SK-N-MC (cell line): ENCODE measurements around the gene SLC22A17.

ENCODE experiments used
- EZH2 ChIP-seq: fragments of 200-600 bp; sonication (generic); IDR thresholded peaks from one replicate; pipeline ENCODE4 v1.6.1; 2017; ENCODE audit warnings: antibody characterized with exemption
- POLR2AphosphoS5 ChIP-seq: IDR thresholded peaks from 2 replicates; pipeline ENCODE4 v1.6.1; 2012; ENCODE audit warnings: mild to moderate bottlenecking, low read depth, low read length, borderline replicate concordance

DNA sequence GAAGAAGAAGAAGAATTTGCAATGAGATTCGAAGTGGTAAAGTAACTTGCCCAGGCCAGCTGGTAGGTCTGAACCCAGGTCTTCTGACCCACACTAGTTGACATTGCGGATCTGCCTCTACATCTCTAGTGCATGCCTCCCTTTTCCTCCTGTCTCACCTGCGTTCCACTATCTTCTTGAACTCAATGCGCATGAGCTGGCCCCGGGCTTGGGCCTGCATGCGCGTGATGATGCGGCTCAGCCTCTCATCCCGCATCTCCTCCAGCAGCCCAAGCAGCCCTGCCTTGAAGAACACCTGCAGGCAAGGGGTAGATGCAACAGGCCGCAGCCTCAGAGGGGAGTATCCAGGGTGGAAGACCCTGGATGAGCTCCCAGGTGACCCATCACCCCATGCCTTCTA, 43.4 kb upstream of the SLC22A17 start:
- no peak for TF ChIP-seq POLR2AphosphoS5
- TF ChIP-seq EZH2 = no peak
